Measurements from ENCODE around the gene SLC26A2. TPM values are rescaled to one million over a fixed set of nuclear protein-coding genes. Genes with fewer than 3 reads are reported as not detected.
A peak's percentile ranks its signal among the peaks of the same experiment; 100 is the strongest.

The SLC26A2 gene
- total and polyA plus RNA-seq, 4 donors = 0.43 to 6.1 (median 1.6) TPM

DNA sequence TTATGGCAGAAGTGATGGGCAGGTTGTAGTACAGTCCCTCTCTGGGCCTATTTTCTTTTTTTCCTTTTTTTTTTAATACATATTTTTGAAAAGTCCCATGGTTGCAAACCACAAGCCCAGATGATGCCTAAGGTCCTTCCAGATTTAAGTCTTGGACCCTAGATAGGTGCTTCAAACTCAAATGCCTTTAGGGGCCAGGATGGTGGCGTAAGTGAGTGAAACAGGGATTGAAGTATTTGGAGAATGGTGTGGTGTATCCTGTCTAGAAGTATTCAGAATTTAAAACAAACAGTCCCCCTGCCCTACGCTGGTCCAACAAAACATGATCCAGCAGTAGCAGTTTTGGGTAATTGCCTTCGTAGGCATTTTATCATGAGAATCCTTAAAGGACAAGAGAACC is 37.7 kb downstream of the SLC26A2 start:
- no peaks in the 10 kb centered on the region for H3K27me3 ChIP-seq (ENCODE audit: control insufficient read depth in 4 of 4, insufficient read depth in 4 of 4, low read length in 3 of 4)
- H3K27ac ChIP-seq (ENCODE audit: low read depth in 1 of 2, low read length in 2 of 2) = no peak overlapping the region
- H3K36me3 ChIP-seq (ENCODE audit: control insufficient read depth in 4 of 4, insufficient read depth in 3 of 4, low read depth in 1 of 4, low read length in 3 of 4) = peaks cover 0 to 16% (median 13%) of the 10 kb centered on the region in 4 donors
- H3K9me3 ChIP-seq (ENCODE audit: control insufficient read depth in 4 of 4, low read length in 3 of 4) = no peaks in the 10 kb centered on the region
- TF ChIP-seq GABPA (IDR thresholded peaks at IDR 0.05 in 1 of 2, conservative IDR thresholded peaks at IDR 0.05 in 1 of 2) (no peak), HNF4A (conservative IDR thresholded peaks at IDR 0.05) (no peak), NR2F2 (IDR thresholded peaks at IDR 0.05) (no peak), RXRA (IDR thresholded peaks at IDR 0.05) (no peak)
- TF ChIP-seq, protein P1, sequence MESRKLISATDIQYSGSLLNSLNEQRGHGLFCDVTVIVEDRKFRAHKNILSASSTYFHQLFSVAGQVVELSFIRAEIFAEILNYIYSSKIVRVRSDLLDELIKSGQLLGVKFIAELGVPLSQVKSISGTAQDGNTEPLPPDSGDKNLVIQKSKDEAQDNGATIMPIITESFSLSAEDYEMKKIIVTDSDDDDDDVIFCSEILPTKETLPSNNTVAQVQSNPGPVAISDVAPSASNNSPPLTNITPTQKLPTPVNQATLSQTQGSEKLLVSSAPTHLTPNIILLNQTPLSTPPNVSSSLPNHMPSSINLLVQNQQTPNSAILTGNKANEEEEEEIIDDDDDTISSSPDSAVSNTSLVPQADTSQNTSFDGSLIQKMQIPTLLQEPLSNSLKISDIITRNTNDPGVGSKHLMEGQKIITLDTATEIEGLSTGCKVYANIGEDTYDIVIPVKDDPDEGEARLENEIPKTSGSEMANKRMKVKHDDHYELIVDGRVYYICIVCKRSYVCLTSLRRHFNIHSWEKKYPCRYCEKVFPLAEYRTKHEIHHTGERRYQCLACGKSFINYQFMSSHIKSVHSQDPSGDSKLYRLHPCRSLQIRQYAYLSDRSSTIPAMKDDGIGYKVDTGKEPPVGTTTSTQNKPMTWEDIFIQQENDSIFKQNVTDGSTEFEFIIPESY (IDR thresholded peaks at IDR 0.05) = no peak
- H3K4me3 ChIP-seq (ENCODE audit: low read depth in 1 of 3, low read length in 3 of 3) = no peak overlapping the region
- no peak for DNase-seq (ENCODE audit: low spot score)
- H3K9ac ChIP-seq (ENCODE audit: low read depth in 1 of 2, low read length in 2 of 2) = no peak overlapping the region
- 95% methylated on average over 3 of the region's 3 CpGs for whole genome bisulfite sequencing
- H3K4me1 ChIP-seq (ENCODE audit: control insufficient read depth in 4 of 4, insufficient read depth in 4 of 4, low read length in 3 of 4) = peaks cover 0 to 27% (median 20%) of the 10 kb centered on the region in 4 donors

- Histone ChIP-seq H3K9ac (ENCODE audit: low read depth in 1 of 2, low read length in 2 of 2) (peak overlapping the region in 1 of 2 donors; percentile 87), H3K4me1 (ENCODE audit: control insufficient read depth in 4 of 4, insufficient read depth in 4 of 4, low read length in 3 of 4) (peaks cover 0 to 27% (median 20%) of the 10 kb centered on the region in 4 donors), H3K4me3 (ENCODE audit: low read depth in 1 of 3, low read length in 3 of 3) (peak overlapping the region in 2 of 3 donors; percentile 63 to 90), H3K36me3 (ENCODE audit: control insufficient read depth in 4 of 4, insufficient read depth in 3 of 4, low read depth in 1 of 4, low read length in 3 of 4) (peaks cover 1 to 16% (median 13%) of the 10 kb centered on the region in 4 donors), H3K27ac (ENCODE audit: low read depth in 1 of 2, low read length in 2 of 2) (peak overlapping the region in 1 of 2 donors; percentile 77), H3K27me3 (ENCODE audit: control insufficient read depth in 4 of 4, insufficient read depth in 4 of 4, low read length in 3 of 4) (no peaks in the 10 kb centered on the region), H3K9me3 (ENCODE audit: control insufficient read depth in 4 of 4, low read length in 3 of 4) (no peaks in the 10 kb centered on the region)
- no peak for TF ChIP-seq GABPA (IDR thresholded peaks at IDR 0.05 in 1 of 2, conservative IDR thresholded peaks at IDR 0.05 in 1 of 2)
- TF ChIP-seq ATF3 (IDR thresholded peaks at IDR 0.05) = no peak
- TF ChIP-seq JUND (IDR thresholded peaks at IDR 0.05) = no peak
- no peak for TF ChIP-seq EGR1 (IDR thresholded peaks at IDR 0.05; ENCODE audit: low read depth in 2 of 2)
- no peak for TF ChIP-seq HNF4A (conservative IDR thresholded peaks at IDR 0.05)
- TF ChIP-seq NR2F2 (IDR thresholded peaks at IDR 0.05) = no peak
- no peak for TF ChIP-seq MAX (IDR thresholded peaks at IDR 0.05)
- no peak for TF ChIP-seq RXRA (IDR thresholded peaks at IDR 0.05)
- no peak for TF ChIP-seq FOXA2 (IDR thresholded peaks at IDR 0.05)
- TF ChIP-seq, protein P1 (IDR thresholded peaks at IDR 0.05) = no peak
- TF ChIP-seq CTCF (IDR thresholded peaks at IDR 0.05; ENCODE audit: low read depth, low read length, missing input control) = no peak
- 89% methylated on average over 3 of the region's 3 CpGs for WGBS
- no peak for DNase-seq (ENCODE audit: low spot score)
Measured at GRCh38 chr5:149999359-149999758, 38.8 kb downstream of the SLC26A2 start.
